Astrocyte of the cerebellum (primary cell): ENCODE measurements around the gene ASTN2.
A peak's percentile ranks its signal among the peaks of the same experiment; 100 is the strongest.

Experiments
- DNase-seq: peaks from one replicate; pipeline ENCODE4 v3.0.0-alpha.2; 2011; ENCODE audit warnings: low read depth
- H3K4me3 ChIP-seq: 2 replicates; pipeline ENCODE4 v1.5.1; 2011; ENCODE audit warnings: mild to moderate bottlenecking, low read depth, low read length, moderate library complexity
- CTCF ChIP-seq: IDR thresholded peaks from 2 replicates; pipeline ENCODE4 v1.5.1; 2012; ENCODE audit warnings: low read length, low read depth, moderate library complexity, mild to moderate bottlenecking; ENCODE audit errors: missing control alignments
- in situ Hi-C: cut with HindIII; loops from 2 replicates; pipeline ENCODE4 v1.10.0; 2017; ENCODE audit warnings: low sequenced_read_pairs

Gene ASTN2

GRCh38 chr9:116393198-116393597 lies 1021.7 kb downstream of the ASTN2 start:
- no peak for DNase-seq
- TF ChIP-seq CTCF, result no peak
- in situ Hi-C loops, result no loop called here
- no peak overlapping the region for H3K4me3 ChIP-seq

DNA sequence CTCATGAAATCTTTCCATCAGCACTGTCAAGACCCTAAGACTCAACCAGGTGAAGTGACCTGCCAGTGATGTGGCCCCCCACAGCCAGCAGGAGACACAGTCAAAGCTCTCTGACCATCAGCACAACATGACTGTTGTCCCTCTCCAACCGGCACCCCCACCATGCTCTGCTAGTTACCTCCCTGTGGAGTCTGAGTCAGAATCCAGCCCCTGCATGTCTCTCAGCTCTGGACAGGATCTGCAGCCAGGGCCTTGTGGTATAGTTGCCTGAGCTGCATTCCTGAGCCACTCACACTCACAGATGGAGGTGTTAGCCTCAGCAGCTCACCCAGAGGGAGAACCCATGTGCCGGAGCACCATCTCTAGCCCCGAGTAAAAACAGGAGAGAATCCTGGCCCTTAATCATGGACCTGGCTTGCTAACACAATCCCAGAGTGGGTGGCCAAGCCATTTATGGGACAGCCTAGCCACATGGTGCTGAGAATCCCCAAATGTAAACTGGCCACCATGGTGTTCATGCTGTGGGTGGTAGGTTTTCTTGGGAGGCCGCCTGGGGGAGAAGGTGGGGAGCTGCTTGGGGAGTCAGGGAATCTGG lies 1023.5 kb downstream of the ASTN2 start:
- peak; percentile 81 for DNase-seq
- no peak for TF ChIP-seq CTCF
- no peak overlapping the region for H3K4me3 ChIP-seq
- in situ Hi-C loops, result no loop called here

- TF ChIP-seq CTCF, result no peak
- no peak for DNase-seq
- in situ Hi-C loops, result no loop called here
Measured at GRCh38 chr9:116390303-116391228, 1024.3 kb downstream of the ASTN2 start.

GRCh38 chr9:116389541-116390302 lies 1025.1 kb downstream of the ASTN2 start:
- H3K4me3 ChIP-seq, result no peak overlapping the region
- no peak for DNase-seq
- in situ Hi-C loops, result no loop called here
- no peak for TF ChIP-seq CTCF

More at GRCh38 chr9:116390303-116391228, 1024.3 kb downstream of the ASTN2 start:
- H3K4me3 ChIP-seq, result no peak overlapping the region

DNA sequence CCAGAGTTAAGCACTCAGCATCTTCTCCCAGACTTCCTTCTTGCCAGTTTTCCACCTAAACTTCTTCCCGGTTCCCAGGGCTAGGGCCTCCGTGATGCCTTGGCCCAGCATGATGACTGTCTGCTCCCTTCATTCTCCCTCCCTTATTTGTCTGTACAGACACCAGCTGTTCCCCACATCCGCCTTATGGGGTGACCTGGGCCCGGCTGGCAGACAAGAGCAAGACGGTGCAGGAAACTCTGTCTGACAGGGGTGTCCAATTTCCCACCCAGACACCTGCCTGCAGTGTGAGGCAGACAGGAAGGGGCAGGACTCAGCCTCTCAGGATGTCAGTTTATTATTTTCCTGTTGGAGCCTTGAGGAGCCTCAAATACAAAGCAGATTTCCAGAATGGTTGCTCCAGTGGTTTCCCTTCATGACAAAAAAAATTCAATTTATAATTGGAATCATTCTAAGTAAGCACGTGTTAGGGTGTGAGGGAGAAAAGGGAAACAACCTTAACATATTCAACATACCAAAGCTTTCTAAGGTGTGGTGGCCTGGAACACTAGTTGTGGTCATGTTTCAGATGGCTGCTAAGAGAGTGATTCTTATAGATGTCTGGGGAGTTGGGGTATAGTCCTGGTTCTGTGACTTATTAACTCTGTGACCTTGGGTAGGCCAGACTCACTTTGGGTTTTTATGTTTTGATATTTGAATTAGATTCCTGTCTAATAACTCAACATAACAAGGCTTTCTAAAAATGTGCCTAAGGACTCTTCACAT lies 1026.7 kb downstream of the ASTN2 start:
- in situ Hi-C loops, result no loop called here
- no peak for DNase-seq
- no peak for TF ChIP-seq CTCF
- H3K4me3 ChIP-seq, result no peak overlapping the region

GRCh38 chr9:116383936-116384335 lies 1030.9 kb downstream of the ASTN2 start:
- no peak for DNase-seq
- in situ Hi-C loops, result no loop called here
- no peak overlapping the region for H3K4me3 ChIP-seq
- no peak for TF ChIP-seq CTCF
